Measurements from ENCODE around the gene AMBRA1.
A peak's percentile ranks its signal among the peaks of the same experiment; 100 is the strongest.

Gene AMBRA1

DNA sequence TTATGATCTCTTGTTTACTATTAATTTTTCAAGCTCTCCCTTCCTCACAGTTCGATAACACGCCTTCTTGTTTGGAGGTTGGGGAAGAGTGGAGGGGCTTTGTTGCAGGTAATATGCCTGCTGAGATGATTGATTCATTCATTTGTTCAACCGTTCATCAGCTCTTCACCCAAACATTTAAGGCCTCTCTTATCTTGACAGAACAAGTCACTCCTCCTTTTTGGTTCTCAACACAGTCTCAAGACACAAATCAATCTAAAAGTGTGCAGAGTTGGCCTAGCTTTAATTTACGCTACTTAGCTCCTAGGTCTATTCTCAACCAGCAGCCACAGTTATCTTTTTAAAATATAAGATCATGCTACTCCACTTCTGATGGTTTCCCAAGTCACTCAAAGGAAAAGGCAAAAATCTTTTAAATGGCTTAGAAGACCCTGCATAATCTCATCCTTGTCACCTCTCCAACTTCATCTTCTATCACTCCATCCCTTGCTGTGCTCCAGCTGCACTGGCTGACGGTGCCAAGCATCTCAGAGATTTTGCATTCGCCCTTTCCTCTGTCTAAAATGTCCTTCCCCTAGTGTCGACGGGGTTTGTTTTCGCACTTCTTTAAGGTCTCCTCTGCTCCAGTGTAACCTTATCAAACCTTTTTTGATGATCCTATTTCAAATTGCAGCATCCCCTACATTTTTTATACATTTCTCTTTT lies 60.3 kb downstream of the AMBRA1 start:
- Histone ChIP-seq H3K27me3 (ENCODE audit: insufficient read depth, low read length, poor library complexity) (no peaks in the 10 kb centered on the region), H3K27ac (ENCODE audit: low read length) (no peak overlapping the region), H3K9ac (ENCODE audit: low read depth, low read length) (no peak overlapping the region), H3K36me3 (ENCODE audit: insufficient read depth, low read length) (peaks cover 11% of the 10 kb centered on the region), H3K4me2 (ENCODE audit: insufficient read depth, low read length) (no peak overlapping the region), H3K9me3 (ENCODE audit: insufficient read depth, low read length, severe bottlenecking) (no peaks in the 10 kb centered on the region), H3K79me2 (ENCODE audit: insufficient read depth, low read length) (peaks cover 91% of the 10 kb centered on the region), H3K4me1 (ENCODE audit: insufficient read depth, low read length) (0 out of 2 replicates have a peak, but pooled peaks cover 6% of the 10 kb centered on the region), H3K4me3 (ENCODE audit: low read depth in 1 of 2, low read length in 2 of 2) (no peak overlapping the region), H4K20me1 (ENCODE audit: insufficient read depth, low read length) (peaks cover 58% of the 10 kb centered on the region), H2AFZ (ENCODE audit: low read depth, low read length) (no peak overlapping the region)
- ATAC-seq (ENCODE audit: insufficient read depth, low read depth) (no peak), DNase-seq (no peak)
- TF ChIP-seq EZH2 (IDR thresholded peaks at IDR 0.05; ENCODE audit: borderline replicate concordance, low read depth, low read length, severe bottlenecking) = no peak

GRCh38 chr11:46529928-46530574 lies 63.8 kb downstream of the AMBRA1 start:
- no peak for DNase-seq
- Histone ChIP-seq H3K27me3 (ENCODE audit: insufficient read depth, low read length, poor library complexity) (no peaks in the 10 kb centered on the region), H3K27ac (ENCODE audit: low read length) (peak overlapping the region; percentile 3; the same call in 1 of the 2 replicates), H4K20me1 (ENCODE audit: insufficient read depth, low read length) (peaks cover 52% of the 10 kb centered on the region), H3K36me3 (ENCODE audit: insufficient read depth, low read length) (peaks cover 8% of the 10 kb centered on the region), H3K4me2 (ENCODE audit: insufficient read depth, low read length) (no peak overlapping the region), H3K4me1 (ENCODE audit: insufficient read depth, low read length) (no peaks in the 10 kb centered on the region), H3K4me3 (ENCODE audit: low read depth in 1 of 2, low read length in 2 of 2) (no peak overlapping the region), H3K9me3 (ENCODE audit: insufficient read depth, low read length, severe bottlenecking) (no peaks in the 10 kb centered on the region), H3K79me2 (ENCODE audit: insufficient read depth, low read length) (peaks cover 94% of the 10 kb centered on the region), H3K9ac (ENCODE audit: low read depth, low read length) (no peak overlapping the region), H2AFZ (ENCODE audit: low read depth, low read length) (no peak overlapping the region)
- no peak for ATAC-seq (ENCODE audit: insufficient read depth, low read depth)
- TF ChIP-seq EZH2 (IDR thresholded peaks at IDR 0.05; ENCODE audit: borderline replicate concordance, low read depth, low read length, severe bottlenecking) = no peak
- TF ChIP-seq, protein P1, sequence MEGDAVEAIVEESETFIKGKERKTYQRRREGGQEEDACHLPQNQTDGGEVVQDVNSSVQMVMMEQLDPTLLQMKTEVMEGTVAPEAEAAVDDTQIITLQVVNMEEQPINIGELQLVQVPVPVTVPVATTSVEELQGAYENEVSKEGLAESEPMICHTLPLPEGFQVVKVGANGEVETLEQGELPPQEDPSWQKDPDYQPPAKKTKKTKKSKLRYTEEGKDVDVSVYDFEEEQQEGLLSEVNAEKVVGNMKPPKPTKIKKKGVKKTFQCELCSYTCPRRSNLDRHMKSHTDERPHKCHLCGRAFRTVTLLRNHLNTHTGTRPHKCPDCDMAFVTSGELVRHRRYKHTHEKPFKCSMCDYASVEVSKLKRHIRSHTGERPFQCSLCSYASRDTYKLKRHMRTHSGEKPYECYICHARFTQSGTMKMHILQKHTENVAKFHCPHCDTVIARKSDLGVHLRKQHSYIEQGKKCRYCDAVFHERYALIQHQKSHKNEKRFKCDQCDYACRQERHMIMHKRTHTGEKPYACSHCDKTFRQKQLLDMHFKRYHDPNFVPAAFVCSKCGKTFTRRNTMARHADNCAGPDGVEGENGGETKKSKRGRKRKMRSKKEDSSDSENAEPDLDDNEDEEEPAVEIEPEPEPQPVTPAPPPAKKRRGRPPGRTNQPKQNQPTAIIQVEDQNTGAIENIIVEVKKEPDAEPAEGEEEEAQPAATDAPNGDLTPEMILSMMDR (IDR thresholded peaks at IDR 0.05; ENCODE audit: borderline replicate concordance, extremely low read depth, low read length, poor library complexity, severe bottlenecking) = no peak

DNA sequence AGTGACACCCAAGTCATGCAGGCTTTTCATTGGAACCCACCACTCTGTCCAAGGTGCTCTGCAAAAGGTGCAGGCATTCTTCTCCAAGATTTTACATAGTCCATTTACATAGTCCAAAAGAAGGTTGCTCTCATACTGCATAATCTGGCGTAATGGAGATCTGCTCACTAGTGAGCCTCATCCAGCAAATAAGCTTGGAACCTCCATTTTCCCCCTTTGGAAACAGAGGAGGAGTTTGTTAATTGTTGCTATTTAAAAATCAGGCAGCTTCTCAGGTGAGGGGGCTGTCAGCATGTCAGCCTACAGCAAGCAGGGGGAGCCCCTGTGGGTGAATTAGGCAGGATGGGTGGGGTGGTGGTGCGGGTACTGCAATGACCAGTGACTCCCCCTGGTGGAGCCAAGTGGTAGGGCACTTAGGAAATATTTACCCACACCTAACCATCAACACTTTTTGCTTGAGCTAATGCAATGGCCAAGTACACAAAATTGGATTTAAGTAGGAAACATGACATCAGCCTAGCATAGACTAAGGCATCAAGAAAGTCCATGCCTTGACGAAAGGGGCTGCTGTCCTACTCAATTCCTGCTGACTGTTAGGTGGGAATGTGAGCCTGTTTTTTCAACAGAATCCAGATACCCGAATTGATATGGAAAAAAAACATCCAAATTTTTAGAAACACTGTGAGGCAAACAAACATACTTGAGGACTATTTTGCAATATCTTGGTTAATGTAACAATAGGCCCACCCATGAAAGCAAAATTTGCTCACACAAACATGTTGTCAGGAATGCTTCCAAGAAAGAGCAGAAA lies 64.5 kb downstream of the AMBRA1 start:
- no peak overlapping the region for H2AFZ ChIP-seq (ENCODE audit: low read depth, low read length)
- H3K79me2 ChIP-seq (ENCODE audit: insufficient read depth, low read length) = peaks cover 94% of the 10 kb centered on the region
- ATAC-seq (ENCODE audit: insufficient read depth, low read depth) = peak; percentile 91
- no peak for TF ChIP-seq EZH2 (IDR thresholded peaks at IDR 0.05; ENCODE audit: borderline replicate concordance, low read depth, low read length, severe bottlenecking)
- TF ChIP-seq, protein P1 (IDR thresholded peaks at IDR 0.05; ENCODE audit: borderline replicate concordance, extremely low read depth, low read length, poor library complexity, severe bottlenecking) = peak; percentile 90
- peak; percentile 77 for DNase-seq
- H3K4me2 ChIP-seq (ENCODE audit: insufficient read depth, low read length) = no peak overlapping the region
- no peak overlapping the region for H3K27ac ChIP-seq (ENCODE audit: low read length)
- H3K4me3 ChIP-seq (ENCODE audit: low read depth in 1 of 2, low read length in 2 of 2) = no peak overlapping the region
- no peaks in the 10 kb centered on the region for H3K9me3 ChIP-seq (ENCODE audit: insufficient read depth, low read length, severe bottlenecking)
- H3K4me1 ChIP-seq (ENCODE audit: insufficient read depth, low read length) = no peaks in the 10 kb centered on the region
- H3K27me3 ChIP-seq (ENCODE audit: insufficient read depth, low read length, poor library complexity) = no peaks in the 10 kb centered on the region
- no peak overlapping the region for H3K9ac ChIP-seq (ENCODE audit: low read depth, low read length)
- peaks cover 52% of the 10 kb centered on the region for H4K20me1 ChIP-seq (ENCODE audit: insufficient read depth, low read length)
- peaks cover 4% of the 10 kb centered on the region for H3K36me3 ChIP-seq (ENCODE audit: insufficient read depth, low read length)
